ENCODE results near the gene CSF1. TPM values are rescaled to one million over a fixed set of nuclear protein-coding genes. Genes with fewer than 3 reads are reported as not detected.

The CSF1 gene
- total and polyA plus RNA-seq, 2 donors (not counting 3 experiments of a cell fraction or from before 2014, with no cell fraction given): 24.5 to 28.9 TPM

GRCh38 chr1:109879881-109880525 is 30.6 kb upstream of the CSF1 start:
- H3K9ac ChIP-seq (replicated peaks; ENCODE audit: extremely low read depth, insufficient read depth, low read length): no peak overlapping the region
- no peak overlapping the region for H2AFZ ChIP-seq (ENCODE audit: low read depth, low read length)
- no peaks in the 10 kb centered on the region for H4K20me1 ChIP-seq (replicated peaks; ENCODE audit: control insufficient read depth, extremely low read depth, insufficient read depth, low read length)
- H3K9me3 ChIP-seq (replicated peaks; ENCODE audit: control insufficient read depth, insufficient read depth, low read length): no peaks in the 10 kb centered on the region
- H3K36me3 ChIP-seq (ENCODE audit: control insufficient read depth in 2 of 2, extremely low read depth in 1 of 2, insufficient read depth in 2 of 2, low read length in 2 of 2): no peaks in the 10 kb centered on the region
- H3K4me2 ChIP-seq (ENCODE audit: insufficient read depth, low read length): no peak overlapping the region
- DNase-seq (ENCODE audit: low read depth, low spot score) (no peak), FAIRE-seq (no peak)
- H3K9me1 ChIP-seq (replicated peaks; ENCODE audit: control insufficient read depth, extremely low read depth, insufficient read depth, low read length): no peaks in the 10 kb centered on the region
- ChIA-PET POLR2A (no interaction called here), CTCF (interaction anchor here (1.0 to 1.6 kb wide), 3 partner anchors 31 to 104 kb away, joined by 3 to 6 read pairs (median 3); partner anchors contain the start of gene AHCYL1)
- BruUV-seq (replicated peaks): no TSS peak
- dilution Hi-C loops (cut with MboI; ENCODE audit: extremely low pct_ligation_motif_present, low sequenced_read_pairs) (no loop called here), intact Hi-C loops (cut with micrococcal nuclease) (loop anchor here (5.0 kb wide), 1 partner anchor 58 kb away; no protein-coding TSS in a partner anchor)
- peaks cover 0 to 8% of the 10 kb centered on the region in 2 experiments for H3K27me3 ChIP-seq (ENCODE audit: control insufficient read depth in 2 of 2, insufficient read depth in 2 of 2, low read length in 2 of 2)
- no peak overlapping the region for H3K4me3 ChIP-seq (replicated peaks in 1 of 3; ENCODE audit: insufficient read depth in 1 of 3, low read depth in 1 of 3, low read length in 3 of 3)
- no peak overlapping the region for H3K27ac ChIP-seq (ENCODE audit: insufficient read depth, low read depth, low read length)
- H3K79me2 ChIP-seq (ENCODE audit: control insufficient read depth, insufficient read depth, low read length): no peaks in the 10 kb centered on the region
- no peak for TF ChIP-seq EZH2 (IDR thresholded peaks at IDR 0.05; ENCODE audit: borderline replicate concordance, low read depth, low read length, severe bottlenecking)
- TF ChIP-seq CTCF (IDR thresholded peaks at IDR 0.05; ENCODE audit: extremely low read depth in 1 of 2, insufficient read depth in 1 of 2, low read depth in 1 of 2, low read length in 2 of 2): no peak
- no peak for TF ChIP-seq JUN (IDR thresholded peaks at IDR 0.05; ENCODE audit: borderline replicate concordance, insufficient read depth, insufficient read length, low read depth)
- no peak for TF ChIP-seq POLR2AphosphoS5 (IDR thresholded peaks at IDR 0.05; ENCODE audit: insufficient read depth, low read depth, low read length)
- no peak for TF ChIP-seq MYC (IDR thresholded peaks at IDR 0.05; ENCODE audit: low read depth, low read length)
- TF ChIP-seq GATA2 (IDR thresholded peaks at IDR 0.05; ENCODE audit: insufficient read depth, insufficient read length, low read depth, low read length): no peak
- no peak for TF ChIP-seq POLR2A (IDR thresholded peaks at IDR 0.05; ENCODE audit: low read depth, low read length)
- H3K4me1 ChIP-seq (ENCODE audit: control insufficient read depth, extremely low read depth, insufficient read depth, low read length): peaks cover 8% of the 10 kb centered on the region
